Body of pancreas (tissue), 4 donors: Measurements from ENCODE around the gene ANP32B. TPM values are rescaled to one million over a fixed set of nuclear protein-coding genes. Genes with fewer than 3 reads are reported as not detected.

ENCODE experiments used
- ATAC-seq: fragments of 150-250 bp; one replicate; pipeline ENCODE4 v1.9.1; 2016
- DNase-seq, 4 donors: peaks; one replicate each; pipeline ENCODE4 v3.0.0-alpha.2; 2019
- H3K27ac ChIP-seq, 4 donors: fragments of 200-600 bp; sonication (generic); 1 replicate in 3 of 4; 2 replicates in 1 of 4; pipeline versions ENCODE4 v1.5.1 to v1.6.1; 2016 to 2019; ENCODE audit warnings: mild to moderate bottlenecking in 1 of 4, mixed read lengths in 1 of 4, moderate library complexity in 1 of 4
- H3K27me3 ChIP-seq, 2 donors: fragments of 200-600 bp; sonication (generic); one replicate each; pipeline ENCODE4 v1.6.0; 2016; ENCODE audit warnings: mild to moderate bottlenecking in 1 of 2
- H3K36me3 ChIP-seq, 2 donors: fragments of 200-600 bp; sonication (generic); replicated peaks in 1 of 2; 2 replicates each; pipeline ENCODE4 v1.5.1; 2016; ENCODE audit warnings: low read depth in 2 of 2; ENCODE audit not compliant: insufficient read depth in 1 of 2
- H3K4me1 ChIP-seq: fragments of 200-600 bp; sonication (generic); one replicate; pipeline ENCODE4 v1.6.0; 2016
- H3K4me3 ChIP-seq, 2 donors: fragments of 200-600 bp; sonication (generic); 1 replicate in 1 of 2; 2 replicates in 1 of 2; pipeline ENCODE4 v1.5.1; 2016 to 2019
- H3K9me3 ChIP-seq, 3 donors: fragments of 200-600 bp; sonication (generic); 1 replicate in 2 of 3; 2 replicates in 1 of 3; pipeline ENCODE4 v1.5.1; 2016
- POLR2A ChIP-seq, 3 donors: fragments of 450-650 bp; IDR thresholded peaks; one replicate each; pipeline ENCODE4 v1.6.1; 2016; ENCODE audit warnings: antibody characterized with exemption in 3 of 3, mild to moderate bottlenecking in 2 of 3
- WGBS, 2 donors: methylation state at CpG; one replicate each; pipeline ENCODE4 v1.1.5; 2017; 5-methylcytosine and 5-hydroxymethylcytosine counted together
- intact Hi-C: fragments of 100-400 bp; cut with DNase I; formaldehyde crosslinking; loops from one replicate; pipeline ENCODE4 v1.15.1; 2023
- total RNA-seq, 2 donors: library from RNA; depleted of rRNA; stranded (reverse); fragments of >200 nt; gene quantifications; one replicate each; pipeline ENCODE4 v1.1.0, GENCODE V29; 2016
- TF ChIP-seq, protein P1 (sequence below), 7 experiments: fragments of 450-650 bp in 4 of 7; fragments of 200-600 bp in 3 of 7; sonication (generic) in 3 of 7; IDR thresholded peaks; one replicate each; pipeline ENCODE4 v1.5.1; 2016 to 2019; ENCODE audit warnings: antibody characterized with exemption in 7 of 7

ANP32B gene
- total RNA-seq, 2 donors from 2014 or later = 38.4 to 65.9 TPM

DNA sequence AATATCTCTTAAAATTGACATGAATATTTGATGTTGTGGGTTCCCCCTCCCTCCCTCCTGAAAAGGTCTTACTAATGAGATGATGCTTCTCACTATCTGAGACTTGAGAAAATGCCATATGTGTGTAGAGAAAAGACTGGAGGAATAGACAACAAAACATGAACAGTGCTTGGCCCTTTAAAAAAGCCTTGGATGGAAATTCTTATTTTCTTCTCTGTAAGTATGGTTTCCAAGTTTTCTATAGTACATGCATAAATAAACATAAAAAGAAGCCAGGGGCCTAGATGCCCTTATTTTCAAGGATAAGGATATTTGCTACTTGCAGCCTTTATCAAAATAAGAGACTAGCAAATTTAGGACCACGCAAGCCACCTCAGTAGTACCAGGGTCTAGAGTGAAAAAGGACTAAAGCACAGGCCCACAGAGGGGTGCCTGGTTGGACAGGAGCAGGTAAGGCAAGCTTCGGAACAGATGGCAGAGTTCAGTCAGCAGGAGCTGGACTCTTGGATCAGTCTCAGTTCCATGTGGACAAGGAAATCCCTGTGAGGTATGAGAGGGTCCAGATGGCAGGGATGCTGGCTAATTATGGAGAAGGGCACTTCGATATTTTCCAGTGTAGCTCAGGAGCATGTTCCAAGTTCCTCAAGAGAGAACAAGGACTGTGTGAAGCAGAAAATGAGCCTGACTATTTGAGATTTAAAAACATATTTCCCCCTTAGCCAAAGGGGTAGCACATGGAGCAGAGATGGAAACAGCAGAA lies 4.6 kb upstream of the ANP32B start:
- Histone ChIP-seq H3K27me3 (no peaks in the 10 kb centered on the region), H3K27ac (no peak overlapping the region), H3K36me3 (no peaks in the 10 kb centered on the region), H3K9me3 (no peaks in the 10 kb centered on the region), H3K4me1 (peaks cover 16% of the 10 kb centered on the region), H3K4me3 (no peak overlapping the region)
- DNase-seq (no peak), ATAC-seq (no peak)
- intact Hi-C loops = no loop called here
- 79 to 95% methylated on average over 3 of the region's 3 CpGs for WGBS, 2 donors
- TF ChIP-seq, protein P1, sequence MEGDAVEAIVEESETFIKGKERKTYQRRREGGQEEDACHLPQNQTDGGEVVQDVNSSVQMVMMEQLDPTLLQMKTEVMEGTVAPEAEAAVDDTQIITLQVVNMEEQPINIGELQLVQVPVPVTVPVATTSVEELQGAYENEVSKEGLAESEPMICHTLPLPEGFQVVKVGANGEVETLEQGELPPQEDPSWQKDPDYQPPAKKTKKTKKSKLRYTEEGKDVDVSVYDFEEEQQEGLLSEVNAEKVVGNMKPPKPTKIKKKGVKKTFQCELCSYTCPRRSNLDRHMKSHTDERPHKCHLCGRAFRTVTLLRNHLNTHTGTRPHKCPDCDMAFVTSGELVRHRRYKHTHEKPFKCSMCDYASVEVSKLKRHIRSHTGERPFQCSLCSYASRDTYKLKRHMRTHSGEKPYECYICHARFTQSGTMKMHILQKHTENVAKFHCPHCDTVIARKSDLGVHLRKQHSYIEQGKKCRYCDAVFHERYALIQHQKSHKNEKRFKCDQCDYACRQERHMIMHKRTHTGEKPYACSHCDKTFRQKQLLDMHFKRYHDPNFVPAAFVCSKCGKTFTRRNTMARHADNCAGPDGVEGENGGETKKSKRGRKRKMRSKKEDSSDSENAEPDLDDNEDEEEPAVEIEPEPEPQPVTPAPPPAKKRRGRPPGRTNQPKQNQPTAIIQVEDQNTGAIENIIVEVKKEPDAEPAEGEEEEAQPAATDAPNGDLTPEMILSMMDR (IDR thresholded peaks at IDR 0.05) = no peak
- no peak for TF ChIP-seq POLR2A (IDR thresholded peaks at IDR 0.05)

DNA sequence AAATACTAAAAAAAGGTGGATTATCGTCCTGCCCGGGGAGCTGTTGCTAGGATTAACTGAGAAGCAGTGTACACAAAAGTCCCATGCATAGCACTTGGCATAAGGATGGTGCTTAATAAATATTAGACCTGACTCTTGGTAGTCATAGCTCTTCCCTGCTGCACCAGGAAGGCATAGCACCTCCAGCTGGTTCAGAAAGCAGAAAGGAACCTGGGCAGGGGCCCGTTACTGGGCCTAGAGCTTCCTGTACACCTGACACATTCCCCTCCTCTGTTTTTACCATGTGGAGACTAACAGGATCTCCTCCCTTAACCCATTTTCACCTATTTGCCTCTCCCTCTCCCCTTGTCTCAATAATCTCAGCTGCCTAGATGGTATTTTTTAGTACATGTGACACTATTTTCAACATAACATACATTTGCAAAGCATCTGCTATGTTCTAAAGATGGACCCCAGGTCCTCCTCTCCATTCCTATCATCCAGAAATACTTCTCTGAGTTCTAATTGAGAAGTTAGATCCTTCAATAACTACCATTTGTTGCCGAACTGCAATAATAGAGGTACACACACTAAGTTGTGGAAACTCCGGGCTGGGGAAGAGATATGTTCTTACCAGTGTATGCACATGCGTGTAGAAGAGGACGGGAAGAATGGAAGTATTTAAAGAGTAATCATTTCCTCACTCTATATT lies 3.2 kb upstream of the ANP32B start:
- Histone ChIP-seq H3K4me1 (peaks cover 19% of the 10 kb centered on the region), H3K9me3 (no peaks in the 10 kb centered on the region), H3K36me3 (no peaks in the 10 kb centered on the region), H3K27ac (no peak overlapping the region), H3K4me3 (no peak overlapping the region), H3K27me3 (no peaks in the 10 kb centered on the region)
- intact Hi-C loops = loop anchor here (10.0 kb wide), 1 partner anchor 55 kb away; no protein-coding TSS in a partner anchor
- no peak for DNase-seq
- TF ChIP-seq POLR2A (IDR thresholded peaks at IDR 0.05) = no peak
- TF ChIP-seq, protein P1 (IDR thresholded peaks at IDR 0.05) = no peak
- no peak for ATAC-seq
- WGBS, 2 donors = 87 to 88% methylated on average over 7 of the region's 7 CpGs

DNA sequence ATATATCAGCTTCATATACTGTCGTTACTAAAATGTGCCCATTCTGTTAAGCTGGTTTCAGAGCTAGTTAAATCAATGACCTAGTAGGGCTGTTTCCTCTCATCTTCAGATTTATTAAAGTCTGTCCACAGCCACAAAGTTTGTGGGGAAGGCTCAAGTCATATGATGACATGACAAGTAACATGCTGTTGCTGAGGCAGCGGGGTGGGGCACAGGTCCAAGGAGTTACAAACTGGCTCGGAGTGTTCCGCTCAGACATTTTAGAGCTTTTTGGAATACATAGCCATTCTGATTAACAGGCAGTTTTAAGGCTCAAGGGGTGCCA lies 2.7 kb upstream of the ANP32B start:
- peaks cover 24% of the 10 kb centered on the region for H3K4me1 ChIP-seq
- peak in 2 of 4 donors; percentile 15 to 17 for DNase-seq

DNA sequence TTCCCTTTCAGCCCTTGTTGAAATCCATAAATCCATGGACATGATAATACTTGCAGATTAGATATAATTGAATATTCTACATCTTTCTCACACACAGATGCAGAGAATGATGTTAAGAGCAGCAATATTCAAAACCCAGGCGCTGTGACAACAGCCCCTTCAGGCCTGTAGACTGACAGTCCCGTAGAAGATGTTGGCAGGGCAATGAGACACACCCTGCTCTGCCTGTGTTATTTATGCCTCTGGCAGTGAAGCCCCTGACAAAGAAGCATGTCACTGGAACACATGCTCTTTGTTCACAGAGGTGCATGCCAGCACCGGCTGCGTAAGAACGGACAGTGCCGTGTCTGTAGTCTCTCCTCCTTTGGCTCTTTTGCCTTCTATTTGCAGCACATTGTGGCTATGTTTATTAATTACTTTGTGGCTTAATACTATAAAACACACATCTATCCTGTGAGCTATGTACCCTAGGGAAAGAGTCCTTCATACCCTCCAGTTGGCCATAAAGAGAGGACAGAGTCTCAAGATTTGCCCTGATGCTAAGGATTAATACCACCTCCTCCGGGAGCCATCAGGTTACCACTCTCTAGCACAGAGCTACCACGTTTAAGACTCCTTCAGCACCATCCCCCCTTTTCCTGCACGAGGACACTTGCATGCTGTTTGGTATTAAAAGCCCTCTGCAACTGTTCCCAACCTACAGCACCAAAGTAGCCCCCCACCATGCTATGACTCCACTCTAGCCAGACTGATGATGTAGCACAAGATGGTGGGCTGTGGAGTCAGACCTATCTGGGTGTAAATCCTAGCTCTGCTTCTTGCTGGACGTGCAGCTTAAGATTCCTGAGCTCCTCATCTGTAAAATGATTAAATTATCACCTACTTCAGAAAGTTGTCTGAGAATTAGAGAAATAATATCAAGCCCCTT lies 2.0 kb upstream of the ANP32B start:
- no peak for ATAC-seq
- WGBS, 2 donors = 74 to 77% methylated on average over 10 of the region's 10 CpGs
- intact Hi-C loops = loop anchor here (10.0 kb wide), 1 partner anchor 54 kb away; no protein-coding TSS in a partner anchor
- H3K4me1 ChIP-seq = peaks cover 30% of the 10 kb centered on the region
- H3K36me3 ChIP-seq = no peaks in the 10 kb centered on the region
- H3K27me3 ChIP-seq = no peaks in the 10 kb centered on the region
- H3K27ac ChIP-seq = no peak overlapping the region
- no peaks in the 10 kb centered on the region for H3K9me3 ChIP-seq
- TF ChIP-seq, protein P1 (IDR thresholded peaks at IDR 0.05) = no peak
- no peak for DNase-seq
- no peak overlapping the region for H3K4me3 ChIP-seq

More for the DNA sequence above, 2.7 kb upstream of the ANP32B start:
- no peak for ATAC-seq
- Histone ChIP-seq H3K4me3 (no peak overlapping the region), H3K36me3 (no peaks in the 10 kb centered on the region), H3K9me3 (no peaks in the 10 kb centered on the region), H3K27ac (no peak overlapping the region), H3K27me3 (no peaks in the 10 kb centered on the region)
- no peak for TF ChIP-seq POLR2A (IDR thresholded peaks at IDR 0.05)
- TF ChIP-seq, protein P1 (IDR thresholded peaks at IDR 0.05) = no peak
- 69 to 74% methylated on average over 4 of the region's 4 CpGs for WGBS, 2 donors
- intact Hi-C loops = loop anchor here (10.0 kb wide), 1 partner anchor 54 kb away; no protein-coding TSS in a partner anchor
